GM18909 (cell line): Measurements from ENCODE around the gene COL1A2.

Source experiments
- ATAC-seq: cut with Tn5 transposase; IDR thresholded peaks from one replicate; pipeline ENCODE4 v1.9.1; 2021; ENCODE audit warnings: mild to moderate bottlenecking; ENCODE audit not compliant: unreplicated experiment, poor library complexity

COL1A2 gene

DNA sequence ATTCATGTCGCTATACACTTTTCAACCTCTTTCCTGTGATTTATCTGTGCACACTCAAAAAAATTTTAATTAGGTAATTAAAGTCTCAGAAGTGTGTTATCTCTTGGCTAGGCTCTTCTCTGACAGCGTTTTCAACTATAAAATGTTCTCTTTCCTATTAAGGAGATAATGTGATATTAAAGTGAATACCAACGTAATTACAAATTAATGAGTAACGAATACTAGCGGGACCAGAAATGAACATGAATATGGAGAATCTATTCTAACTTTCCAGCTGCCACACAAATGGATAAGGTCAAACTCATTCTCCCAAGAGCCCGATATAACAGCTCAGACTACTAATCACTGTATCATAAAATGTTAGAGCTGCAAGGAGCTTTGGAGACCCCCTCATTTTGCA lies 12.0 kb downstream of the COL1A2 start:
- ATAC-seq: no peak

- ATAC-seq: no peak
Observed at GRCh38 chr7:94409200-94409948, 14.7 kb downstream of the COL1A2 start.

- ATAC-seq: no peak
Observed at GRCh38 chr7:94410413-94411187, 15.9 kb downstream of the COL1A2 start.

GRCh38 chr7:94411188-94411466 lies 16.4 kb downstream of the COL1A2 start:
- ATAC-seq: no peak

DNA sequence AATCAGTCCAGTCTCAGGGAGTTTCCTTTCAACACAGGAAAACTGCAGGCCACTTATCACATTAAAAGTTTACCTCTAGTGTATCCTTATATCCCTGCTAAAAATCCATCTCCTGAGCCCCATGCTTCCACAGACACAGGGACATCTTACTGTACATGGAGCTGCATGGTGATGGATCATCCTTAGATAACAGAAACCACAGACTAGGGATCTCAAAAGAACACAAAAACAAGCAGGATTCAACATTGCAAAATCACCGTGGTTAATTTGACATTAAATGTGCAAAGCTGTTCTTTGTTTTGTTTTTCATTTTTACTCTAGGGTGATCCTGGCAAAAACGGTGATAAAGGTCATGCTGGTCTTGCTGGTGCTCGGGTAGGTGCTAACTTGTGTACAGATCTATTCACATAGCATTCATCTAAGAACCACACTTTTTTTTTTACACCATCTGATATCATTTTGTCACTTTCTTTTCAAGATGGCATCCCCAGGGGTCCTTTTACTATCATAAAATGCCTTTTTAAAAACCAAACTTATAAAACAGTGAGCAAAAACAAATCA lies 18.1 kb downstream of the COL1A2 start:
- ATAC-seq: no peak

DNA sequence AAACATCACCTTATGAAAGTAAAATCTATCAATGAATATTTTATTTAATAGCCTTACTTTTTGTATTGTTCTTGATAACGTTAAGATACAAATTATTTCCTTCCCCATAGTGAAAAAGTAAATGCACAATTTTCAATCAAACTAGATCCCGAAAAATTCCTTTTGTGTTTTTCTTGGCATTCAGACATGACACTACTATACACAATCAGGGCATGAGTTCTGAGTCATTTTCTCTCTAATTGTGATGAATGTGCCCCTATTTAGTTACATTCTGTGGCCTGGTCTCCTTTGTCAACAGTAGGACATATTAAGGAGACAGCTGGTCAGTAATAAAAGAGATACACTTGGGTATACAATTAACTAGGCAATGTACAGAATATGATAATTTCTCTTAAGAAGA lies 19.8 kb downstream of the COL1A2 start:
- ATAC-seq: no peak

GRCh38 chr7:94414980-94415379 lies 20.3 kb downstream of the COL1A2 start:
- no peak for ATAC-seq

DNA sequence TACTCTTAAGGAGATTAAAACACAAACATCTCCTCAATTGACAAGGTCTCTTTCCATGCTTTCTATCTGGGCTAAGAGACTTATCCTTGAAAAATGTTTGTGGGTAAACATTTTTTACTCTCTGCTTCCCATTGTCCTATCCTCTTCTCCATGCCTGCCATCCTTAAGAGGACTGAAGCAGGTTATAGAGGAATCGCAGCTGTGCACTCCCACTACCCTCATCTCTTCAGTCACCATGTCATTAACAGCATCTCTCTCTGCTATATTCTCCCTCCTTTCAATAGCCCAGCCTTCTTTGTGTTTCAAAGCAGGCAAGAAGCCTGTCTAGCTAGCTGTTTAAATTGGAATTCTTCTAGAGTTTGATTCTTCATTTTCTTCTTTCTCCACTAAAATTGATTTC lies 22.6 kb downstream of the COL1A2 start:
- no peak for ATAC-seq

GRCh38 chr7:94417901-94418300 lies 23.2 kb downstream of the COL1A2 start:
- ATAC-seq: no peak

DNA sequence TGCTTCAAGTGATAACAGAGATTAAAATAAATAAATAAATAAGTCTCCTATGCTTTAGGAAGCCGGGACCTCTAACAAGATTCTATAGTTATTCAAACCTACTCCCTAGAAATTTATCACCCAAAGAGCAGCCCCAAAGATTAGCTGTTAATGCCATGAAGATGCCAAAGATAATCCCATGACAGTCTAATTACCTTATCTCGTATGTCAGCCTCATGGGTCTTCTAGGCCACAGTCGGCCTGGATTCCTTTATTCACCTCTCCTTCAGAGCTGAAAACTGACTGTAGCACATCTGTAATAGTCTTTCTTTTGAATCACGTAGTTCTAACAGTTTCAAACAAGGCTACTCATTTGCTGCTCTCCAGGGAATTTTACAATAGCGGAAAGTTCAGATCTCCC lies 24.2 kb downstream of the COL1A2 start:
- no peak for ATAC-seq

DNA sequence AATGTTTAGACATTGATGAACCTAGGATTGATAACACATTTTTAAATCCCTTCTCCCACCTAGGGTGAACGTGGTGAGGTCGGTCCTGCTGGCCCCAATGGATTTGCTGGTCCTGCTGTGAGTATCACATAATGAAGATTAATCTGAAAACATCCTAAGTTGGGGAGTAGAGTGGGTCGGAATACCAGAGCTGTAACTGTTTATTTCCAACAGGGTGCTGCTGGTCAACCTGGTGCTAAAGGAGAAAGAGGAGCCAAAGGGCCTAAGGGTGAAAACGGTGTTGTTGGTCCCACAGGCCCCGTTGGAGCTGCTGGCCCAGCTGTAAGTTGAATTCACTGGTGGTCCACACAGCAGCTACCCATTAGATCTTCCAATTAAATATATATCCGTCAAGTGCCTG lies 25.6 kb downstream of the COL1A2 start:
- ATAC-seq: no peak

DNA sequence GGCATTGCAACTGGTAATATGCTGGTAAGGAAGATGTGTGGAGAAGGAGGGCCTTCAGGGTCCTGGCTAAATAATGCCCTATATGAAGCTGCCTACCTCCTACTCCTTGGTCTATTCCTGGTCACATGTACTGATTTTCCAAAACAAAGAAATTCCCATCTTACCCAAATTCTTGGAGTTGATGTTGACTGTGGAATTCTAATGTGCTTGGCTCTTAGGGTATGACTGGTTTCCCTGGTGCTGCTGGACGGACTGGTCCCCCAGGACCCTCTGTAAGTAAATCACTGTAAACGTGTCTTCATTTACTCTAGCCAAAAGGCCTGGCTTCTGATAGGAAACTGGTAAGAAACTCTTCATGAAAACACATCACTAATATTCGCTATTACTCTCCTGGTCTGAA lies 27.0 kb downstream of the COL1A2 start:
- no peak for ATAC-seq

- ATAC-seq: no peak
Observed at GRCh38 chr7:94422136-94422535, 27.4 kb downstream of the COL1A2 start.

DNA sequence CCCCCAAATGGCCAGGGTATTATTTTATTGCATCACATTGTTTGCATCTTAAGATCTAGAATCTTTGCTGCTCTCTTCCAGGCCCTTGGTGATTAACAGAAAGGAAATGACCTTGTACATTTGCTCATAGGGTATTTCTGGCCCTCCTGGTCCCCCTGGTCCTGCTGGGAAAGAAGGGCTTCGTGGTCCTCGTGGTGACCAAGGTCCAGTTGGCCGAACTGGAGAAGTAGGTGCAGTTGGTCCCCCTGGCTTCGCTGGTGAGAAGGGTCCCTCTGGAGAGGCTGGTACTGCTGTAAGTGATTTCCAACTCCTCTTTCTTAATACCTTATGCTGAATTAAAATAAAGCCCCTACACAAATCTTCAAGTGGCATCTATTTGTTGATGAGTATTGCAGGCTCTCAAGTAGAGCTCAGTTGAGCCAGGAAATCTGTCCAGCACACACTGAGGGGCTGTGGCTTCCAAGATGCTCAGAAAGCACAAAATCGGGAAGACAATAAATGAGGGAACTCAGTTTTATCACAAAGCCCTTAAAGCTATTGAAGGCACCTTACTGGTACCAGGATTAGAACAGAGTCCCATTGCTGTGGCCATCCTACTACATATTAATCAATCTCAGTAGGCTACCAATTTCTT lies 28.2 kb downstream of the COL1A2 start:
- no peak for ATAC-seq

DNA sequence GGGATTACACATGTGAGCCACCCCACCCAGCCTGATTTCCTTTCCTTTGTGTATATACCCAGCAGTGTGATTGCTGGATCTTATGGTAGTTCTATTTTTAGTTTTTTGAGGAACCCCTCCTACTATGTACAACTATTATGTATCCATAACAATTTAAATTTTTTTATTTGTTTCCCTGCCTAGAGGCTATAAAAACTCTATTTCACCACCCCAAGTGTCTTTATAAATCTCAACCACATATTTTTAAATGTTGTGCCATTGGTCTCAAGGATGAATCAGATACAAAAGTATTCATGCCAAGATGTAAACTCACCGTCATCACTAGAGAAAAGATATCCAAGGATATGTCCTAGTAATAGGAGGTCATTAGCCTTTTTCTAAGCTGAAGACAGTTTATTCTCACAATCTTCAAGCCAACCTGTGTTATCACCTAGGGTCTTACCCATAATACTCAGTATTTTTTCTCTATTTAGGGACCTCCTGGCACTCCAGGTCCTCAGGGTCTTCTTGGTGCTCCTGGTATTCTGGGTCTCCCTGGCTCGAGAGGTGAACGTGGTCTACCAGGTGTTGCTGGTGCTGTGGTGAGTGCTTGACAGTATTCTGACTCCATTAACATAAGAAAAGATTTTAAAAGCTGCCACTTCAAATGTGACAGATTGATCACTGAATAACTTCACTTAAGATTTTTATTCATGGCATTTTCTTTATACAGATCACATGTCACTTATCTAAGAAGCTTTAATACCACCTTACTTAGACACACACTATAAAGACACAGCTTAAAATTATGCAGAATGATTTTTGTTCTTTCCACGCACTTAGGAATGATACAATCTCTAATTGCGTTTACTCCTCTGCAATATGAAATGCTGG lies 29.4 kb downstream of the COL1A2 start:
- no peak for ATAC-seq

DNA sequence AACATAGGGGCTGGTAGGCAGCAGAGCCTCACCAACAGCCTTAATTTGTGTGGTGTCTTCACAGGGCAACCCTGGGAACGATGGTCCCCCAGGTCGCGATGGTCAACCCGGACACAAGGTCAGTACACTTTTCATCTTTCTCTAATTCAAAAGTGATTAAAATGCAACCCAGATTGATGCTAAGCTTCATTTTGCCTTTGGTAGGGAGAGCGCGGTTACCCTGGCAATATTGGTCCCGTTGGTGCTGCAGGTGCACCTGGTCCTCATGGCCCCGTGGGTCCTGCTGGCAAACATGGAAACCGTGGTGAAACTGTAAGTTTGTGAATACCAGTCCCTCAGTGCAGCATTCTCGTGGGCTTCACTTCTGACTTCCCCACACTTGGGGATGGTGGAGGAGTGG lies 30.9 kb downstream of the COL1A2 start:
- no peak for ATAC-seq

DNA sequence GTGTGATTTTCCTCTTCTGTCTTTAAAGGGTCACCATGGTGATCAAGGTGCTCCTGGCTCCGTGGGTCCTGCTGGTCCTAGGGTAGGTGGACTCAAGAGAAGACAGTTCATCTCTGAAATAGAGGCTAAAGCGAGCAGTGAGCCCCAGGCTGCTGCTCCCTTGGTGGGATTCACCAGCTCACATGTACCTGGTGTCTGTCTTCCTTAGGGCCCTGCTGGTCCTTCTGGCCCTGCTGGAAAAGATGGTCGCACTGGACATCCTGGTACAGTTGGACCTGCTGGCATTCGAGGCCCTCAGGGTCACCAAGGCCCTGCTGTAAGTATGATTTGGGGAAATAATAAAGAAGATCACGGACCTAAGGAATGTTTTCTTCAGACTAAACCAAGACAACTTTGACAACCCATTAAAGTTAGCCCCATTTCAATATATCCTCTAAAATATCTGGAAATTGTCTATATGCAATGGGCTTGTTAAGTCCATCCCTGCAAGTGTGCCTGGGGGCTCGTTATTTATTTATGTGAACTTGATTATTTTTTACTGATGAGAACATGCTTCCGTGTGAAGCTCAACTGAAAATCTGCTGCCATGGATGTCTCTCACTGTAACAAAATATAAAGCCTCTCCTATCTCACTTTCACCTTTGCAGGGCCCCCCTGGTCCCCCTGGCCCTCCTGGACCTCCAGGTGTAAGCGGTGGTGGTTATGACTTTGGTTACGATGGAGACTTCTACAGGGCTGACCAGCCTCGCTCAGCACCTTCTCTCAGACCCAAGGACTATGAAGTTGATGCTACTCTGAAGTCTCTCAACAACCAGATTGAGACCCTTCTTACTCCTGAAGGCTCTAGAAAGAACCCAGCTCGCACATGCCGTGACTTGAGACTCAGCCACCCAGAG lies 32.5 kb downstream of the COL1A2 start:
- no peak for ATAC-seq

DNA sequence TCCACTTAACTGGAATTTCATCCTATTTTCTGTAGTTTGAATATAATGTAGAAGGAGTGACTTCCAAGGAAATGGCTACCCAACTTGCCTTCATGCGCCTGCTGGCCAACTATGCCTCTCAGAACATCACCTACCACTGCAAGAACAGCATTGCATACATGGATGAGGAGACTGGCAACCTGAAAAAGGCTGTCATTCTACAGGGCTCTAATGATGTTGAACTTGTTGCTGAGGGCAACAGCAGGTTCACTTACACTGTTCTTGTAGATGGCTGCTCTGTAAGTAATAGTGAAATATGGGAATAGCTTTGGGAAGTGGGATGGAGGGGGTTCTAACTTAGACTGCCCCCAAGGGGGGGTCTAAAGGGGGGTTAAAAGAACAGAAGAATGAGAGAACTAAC lies 34.5 kb downstream of the COL1A2 start:
- ATAC-seq: no peak

GRCh38 chr7:94431176-94431575 lies 36.5 kb downstream of the COL1A2 start:
- no peak for ATAC-seq
